ENCODE results near the gene CNTNAP5.

The CNTNAP5 gene

DNA sequence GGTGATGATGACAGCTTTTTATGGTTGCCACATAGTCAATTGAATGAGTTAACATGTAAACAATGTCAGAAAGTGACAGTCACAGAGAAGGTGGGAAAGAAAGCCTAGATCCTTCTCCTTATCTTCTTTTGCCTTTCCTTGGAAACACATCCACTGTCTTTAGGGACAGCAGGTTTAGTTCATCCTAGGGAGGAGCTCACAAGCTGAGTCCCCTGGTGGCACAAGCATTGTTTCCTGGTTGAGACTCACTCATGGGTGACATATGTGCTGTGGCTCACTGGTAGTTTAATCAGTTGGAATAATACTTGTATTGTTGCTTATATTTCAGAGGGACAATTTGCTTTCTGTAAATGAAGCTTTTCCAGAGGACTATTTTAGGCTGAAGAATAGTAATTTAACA is 598.5 kb downstream of the CNTNAP5 start:
- H3K36me3 ChIP-seq = no peaks in the 10 kb centered on the region
- H3K4me3 ChIP-seq = no peak overlapping the region
- H3K27ac ChIP-seq = no peak overlapping the region
- TF ChIP-seq, protein P1, sequence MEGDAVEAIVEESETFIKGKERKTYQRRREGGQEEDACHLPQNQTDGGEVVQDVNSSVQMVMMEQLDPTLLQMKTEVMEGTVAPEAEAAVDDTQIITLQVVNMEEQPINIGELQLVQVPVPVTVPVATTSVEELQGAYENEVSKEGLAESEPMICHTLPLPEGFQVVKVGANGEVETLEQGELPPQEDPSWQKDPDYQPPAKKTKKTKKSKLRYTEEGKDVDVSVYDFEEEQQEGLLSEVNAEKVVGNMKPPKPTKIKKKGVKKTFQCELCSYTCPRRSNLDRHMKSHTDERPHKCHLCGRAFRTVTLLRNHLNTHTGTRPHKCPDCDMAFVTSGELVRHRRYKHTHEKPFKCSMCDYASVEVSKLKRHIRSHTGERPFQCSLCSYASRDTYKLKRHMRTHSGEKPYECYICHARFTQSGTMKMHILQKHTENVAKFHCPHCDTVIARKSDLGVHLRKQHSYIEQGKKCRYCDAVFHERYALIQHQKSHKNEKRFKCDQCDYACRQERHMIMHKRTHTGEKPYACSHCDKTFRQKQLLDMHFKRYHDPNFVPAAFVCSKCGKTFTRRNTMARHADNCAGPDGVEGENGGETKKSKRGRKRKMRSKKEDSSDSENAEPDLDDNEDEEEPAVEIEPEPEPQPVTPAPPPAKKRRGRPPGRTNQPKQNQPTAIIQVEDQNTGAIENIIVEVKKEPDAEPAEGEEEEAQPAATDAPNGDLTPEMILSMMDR (IDR thresholded peaks at IDR 0.05) = no peak
- no peaks in the 10 kb centered on the region for H3K9me3 ChIP-seq
- no peak for DNase-seq
- intact Hi-C loops (cut with DNase I; ENCODE audit: low total_unique reads) = no loop called here
- no peaks in the 10 kb centered on the region for H3K4me1 ChIP-seq
- H3K27me3 ChIP-seq = no peaks in the 10 kb centered on the region

DNA sequence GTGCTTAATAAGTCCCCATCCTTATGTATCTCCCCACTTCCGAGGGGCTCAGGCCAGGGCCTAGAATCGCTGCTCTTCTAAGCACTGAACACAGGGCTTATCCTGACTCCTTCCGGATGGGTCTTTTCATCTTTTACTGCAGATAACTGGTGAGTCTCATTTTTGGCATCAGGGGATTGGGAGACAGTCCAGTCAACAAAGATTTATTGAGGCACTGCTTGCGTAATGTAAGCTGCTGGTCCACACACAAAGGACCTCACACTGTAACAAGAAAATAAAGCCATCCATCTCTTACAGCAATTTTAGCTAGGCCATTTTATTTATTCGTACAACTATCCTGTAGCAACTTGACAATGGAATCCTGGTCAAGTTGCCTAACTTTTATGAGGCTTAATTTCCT is 600.5 kb downstream of the CNTNAP5 start:
- DNase-seq = no peak
- H3K9me3 ChIP-seq = no peaks in the 10 kb centered on the region
- H3K36me3 ChIP-seq = no peaks in the 10 kb centered on the region
- no peaks in the 10 kb centered on the region for H3K4me1 ChIP-seq
- H3K27ac ChIP-seq = no peak overlapping the region
- H3K27me3 ChIP-seq = no peaks in the 10 kb centered on the region
- TF ChIP-seq, protein P1 (IDR thresholded peaks at IDR 0.05) = no peak
- no peak overlapping the region for H3K4me3 ChIP-seq
- intact Hi-C loops (cut with DNase I; ENCODE audit: low total_unique reads) = no loop called here

DNA sequence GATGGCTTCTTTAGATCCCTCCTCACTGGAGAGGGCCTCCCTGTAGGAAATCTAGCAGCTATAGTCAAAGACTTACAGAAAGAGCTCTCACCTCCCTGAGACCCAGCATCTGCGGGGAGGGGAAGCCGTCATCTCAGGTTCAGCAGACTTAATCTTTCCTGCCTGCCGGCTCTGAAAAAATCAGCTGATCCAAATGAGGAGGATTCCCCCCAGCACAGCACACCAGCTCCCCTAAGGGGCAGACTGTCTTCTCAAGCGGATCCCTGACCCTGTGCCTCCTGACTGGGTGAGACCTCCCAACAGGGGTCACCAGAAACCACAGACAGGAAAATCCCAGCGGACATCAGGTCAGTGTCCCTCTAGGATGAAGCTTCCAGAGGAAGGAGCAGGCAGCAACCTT is 601.9 kb downstream of the CNTNAP5 start:
- no peaks in the 10 kb centered on the region for H3K9me3 ChIP-seq

DNA sequence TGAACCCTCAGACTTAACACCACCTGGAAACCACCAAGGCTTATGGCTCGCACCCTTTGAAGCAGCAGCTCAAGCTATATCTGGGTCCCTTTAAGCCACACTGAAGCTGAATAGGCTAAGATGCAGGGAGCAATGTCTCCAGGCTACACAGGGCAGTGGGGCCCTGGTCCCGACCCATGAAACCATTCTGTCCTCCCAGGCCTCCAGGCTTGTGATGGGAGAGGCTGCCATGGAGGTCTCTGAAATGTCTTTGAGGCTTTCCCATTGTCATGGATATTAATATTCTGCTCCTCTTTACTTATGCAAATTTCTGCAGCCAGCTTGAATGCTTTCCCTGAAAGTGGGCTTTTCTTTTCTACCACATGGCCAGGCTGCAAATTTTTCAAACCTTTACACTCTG is 608.7 kb downstream of the CNTNAP5 start:
- intact Hi-C loops (cut with DNase I; ENCODE audit: low total_unique reads) = no loop called here
- no peaks in the 10 kb centered on the region for H3K4me1 ChIP-seq
- no peaks in the 10 kb centered on the region for H3K36me3 ChIP-seq
- no peak for DNase-seq
- no peak overlapping the region for H3K27ac ChIP-seq
- H3K9me3 ChIP-seq = peaks cover 0 to 14% (median 0%) of the 10 kb centered on the region in 3 donors
- no peak overlapping the region for H3K4me3 ChIP-seq
- TF ChIP-seq, protein P1 (IDR thresholded peaks at IDR 0.05) = no peak
- no peaks in the 10 kb centered on the region for H3K27me3 ChIP-seq

More for the DNA sequence above, 601.9 kb downstream of the CNTNAP5 start:
- H3K4me3 ChIP-seq = no peak overlapping the region
- intact Hi-C loops (cut with DNase I; ENCODE audit: low total_unique reads) = no loop called here
- H3K27me3 ChIP-seq = no peaks in the 10 kb centered on the region
- no peak overlapping the region for H3K27ac ChIP-seq
- H3K36me3 ChIP-seq = no peaks in the 10 kb centered on the region
- TF ChIP-seq, protein P1 (IDR thresholded peaks at IDR 0.05) = no peak
- no peak for DNase-seq
- no peaks in the 10 kb centered on the region for H3K4me1 ChIP-seq

DNA sequence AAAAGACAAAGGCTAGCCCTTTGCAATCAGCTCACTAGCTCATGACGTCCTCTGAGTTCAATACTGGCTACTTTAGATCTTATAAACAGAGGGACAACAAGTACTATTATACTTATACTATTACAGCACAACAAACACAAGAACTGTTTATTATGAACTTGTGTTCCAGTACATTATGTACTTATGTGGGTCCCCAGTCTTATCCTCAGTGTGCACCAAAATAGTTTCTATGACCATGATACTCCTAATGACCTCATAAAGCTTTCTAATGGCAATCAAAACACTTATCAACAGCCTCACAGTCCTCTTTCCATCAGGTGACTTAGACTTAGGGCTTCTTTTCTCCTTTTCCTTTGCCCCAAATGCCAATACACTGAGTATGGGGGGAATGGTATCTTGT is 614.4 kb downstream of the CNTNAP5 start:
- Histone ChIP-seq H3K9me3 (no peaks in the 10 kb centered on the region), H3K4me1 (no peaks in the 10 kb centered on the region), H3K4me3 (no peak overlapping the region), H3K36me3 (no peaks in the 10 kb centered on the region), H3K27ac (no peak overlapping the region), H3K27me3 (no peaks in the 10 kb centered on the region)
- TF ChIP-seq, protein P1 (IDR thresholded peaks at IDR 0.05) = no peak
- DNase-seq = no peak
- intact Hi-C loops (cut with DNase I; ENCODE audit: low total_unique reads) = no loop called here

DNA sequence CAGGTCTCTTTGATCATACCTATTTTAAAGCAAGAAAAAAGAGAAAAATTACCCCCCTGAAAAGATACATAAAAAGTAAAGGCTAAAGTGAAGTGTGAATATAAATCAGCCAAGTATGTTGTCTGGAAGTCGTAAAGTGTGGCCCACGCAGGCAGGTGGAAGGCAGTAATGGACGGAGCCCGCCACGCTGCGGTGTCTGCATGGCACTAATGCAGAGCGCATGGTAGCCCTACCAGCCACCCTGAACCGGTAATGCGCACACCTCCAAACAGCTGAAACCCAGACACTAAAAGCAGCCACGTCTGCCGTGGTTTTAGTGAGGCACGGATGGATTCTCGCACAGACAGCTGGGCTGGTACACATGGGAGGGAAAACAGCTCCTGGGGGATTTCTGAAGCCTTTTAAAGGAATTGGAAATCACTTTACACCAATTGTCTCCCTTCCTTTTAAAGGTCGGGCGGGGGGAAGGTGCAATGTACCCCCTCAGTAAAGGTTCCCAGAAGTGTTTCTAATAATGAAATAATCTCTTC is 615.2 kb downstream of the CNTNAP5 start:
- no peak overlapping the region for H3K27ac ChIP-seq
- H3K4me1 ChIP-seq = no peaks in the 10 kb centered on the region
- H3K9me3 ChIP-seq = no peaks in the 10 kb centered on the region
- no peak for DNase-seq
- H3K4me3 ChIP-seq = no peak overlapping the region
- H3K36me3 ChIP-seq = no peaks in the 10 kb centered on the region
- TF ChIP-seq, protein P1 (IDR thresholded peaks at IDR 0.05) = no peak
- no peaks in the 10 kb centered on the region for H3K27me3 ChIP-seq
- intact Hi-C loops (cut with DNase I; ENCODE audit: low total_unique reads) = no loop called here

Measured in tibial artery (tissue), 4 donors.